Activated T-helper 17 cell treated with anti-CD3 and anti-CD28 coated beads, Interleukin-2, amount 50 U/mL, for 72 hours (primary cell): Measurements from ENCODE around the gene MKRN2OS. TPM values are rescaled to one million over a fixed set of nuclear protein-coding genes. Genes with fewer than 3 reads are reported as not detected.

ENCODE experiments used
- ATAC-seq: fragments of 150-1000 bp; cut with Tn5 transposase; replicated peaks from 2 replicates; pipeline ENCODE4 v1.10.0; 2021; ENCODE audit warnings: mild to moderate bottlenecking, moderate library complexity
- H3K27ac Mint-ChIP-seq: one replicate; pipeline ENCODE4 v1.8.0; 2022; ENCODE audit warnings: mixed read lengths
- H3K27me3 Mint-ChIP-seq: one replicate; pipeline ENCODE4 v1.8.0; 2022; ENCODE audit warnings: mixed read lengths
- H3K36me3 Mint-ChIP-seq: one replicate; pipeline ENCODE4 v1.8.0; 2022; ENCODE audit warnings: low read depth, mild to moderate bottlenecking, mixed read lengths
- H3K4me1 Mint-ChIP-seq: one replicate; pipeline ENCODE4 v1.8.0; 2022; ENCODE audit warnings: mixed read lengths
- H3K4me3 Mint-ChIP-seq: one replicate; pipeline ENCODE4 v1.8.0; 2022; ENCODE audit warnings: mild to moderate bottlenecking, mixed read lengths
- H3K9me3 Mint-ChIP-seq: one replicate; pipeline ENCODE4 v1.8.0; 2022; ENCODE audit warnings: mixed read lengths
- total RNA-seq, 2 donors: library from RNA; stranded (reverse); gene quantifications; one replicate each; pipeline ENCODE4 v1.2.3, GENCODE V29; 2022

The MKRN2OS gene
- total RNA-seq, 2 donors from 2014 or later = not detected

- H3K36me3 Mint-ChIP-seq = peaks cover 94% of the 10 kb centered on the region
- H3K9me3 Mint-ChIP-seq = peaks cover 4% of the 10 kb centered on the region
- peak overlapping the region; percentile 22 for H3K27ac Mint-ChIP-seq
- H3K4me3 Mint-ChIP-seq = no peak overlapping the region
- peaks cover 4% of the 10 kb centered on the region for H3K4me1 Mint-ChIP-seq
- H3K27me3 Mint-ChIP-seq = no peaks in the 10 kb centered on the region
- no peak for ATAC-seq
Measured at GRCh38 chr3:12577379-12577778, 32.1 kb upstream of the MKRN2OS start.

- peaks cover 99% of the 10 kb centered on the region for H3K36me3 Mint-ChIP-seq
Measured at GRCh38 chr3:12574661-12575060, 29.4 kb upstream of the MKRN2OS start.

GRCh38 chr3:12574131-12574530 lies 28.8 kb upstream of the MKRN2OS start:
- ATAC-seq = no peak
- Mint-ChIP-seq H3K9me3 (peaks cover 4% of the 10 kb centered on the region), H3K4me1 (no peaks in the 10 kb centered on the region), H3K27ac (peak overlapping the region; percentile 38), H3K27me3 (no peaks in the 10 kb centered on the region), H3K36me3 (peaks cover 99% of the 10 kb centered on the region), H3K4me3 (no peak overlapping the region)

More at GRCh38 chr3:12574661-12575060, 29.4 kb upstream of the MKRN2OS start:
- no peak for ATAC-seq
- H3K27ac Mint-ChIP-seq = no peak overlapping the region
- H3K9me3 Mint-ChIP-seq = peaks cover 4% of the 10 kb centered on the region
- no peaks in the 10 kb centered on the region for H3K4me1 Mint-ChIP-seq
- H3K27me3 Mint-ChIP-seq = no peaks in the 10 kb centered on the region
- H3K4me3 Mint-ChIP-seq = no peak overlapping the region

- no peak for ATAC-seq
- H3K27ac Mint-ChIP-seq = no peak overlapping the region
- H3K9me3 Mint-ChIP-seq = no peaks in the 10 kb centered on the region
- H3K4me1 Mint-ChIP-seq = no peaks in the 10 kb centered on the region
- H3K36me3 Mint-ChIP-seq = peaks cover 94% of the 10 kb centered on the region
- no peak overlapping the region for H3K4me3 Mint-ChIP-seq
- no peaks in the 10 kb centered on the region for H3K27me3 Mint-ChIP-seq
Measured at GRCh38 chr3:12571986-12572385, 26.7 kb upstream of the MKRN2OS start.

GRCh38 chr3:12569836-12570235 lies 24.5 kb upstream of the MKRN2OS start:
- no peak overlapping the region for H3K27ac Mint-ChIP-seq
- no peaks in the 10 kb centered on the region for H3K9me3 Mint-ChIP-seq
- H3K4me3 Mint-ChIP-seq = no peak overlapping the region
- ATAC-seq = no peak
- peaks cover 84% of the 10 kb centered on the region for H3K36me3 Mint-ChIP-seq
- H3K4me1 Mint-ChIP-seq = peaks cover 5% of the 10 kb centered on the region
- no peaks in the 10 kb centered on the region for H3K27me3 Mint-ChIP-seq

DNA sequence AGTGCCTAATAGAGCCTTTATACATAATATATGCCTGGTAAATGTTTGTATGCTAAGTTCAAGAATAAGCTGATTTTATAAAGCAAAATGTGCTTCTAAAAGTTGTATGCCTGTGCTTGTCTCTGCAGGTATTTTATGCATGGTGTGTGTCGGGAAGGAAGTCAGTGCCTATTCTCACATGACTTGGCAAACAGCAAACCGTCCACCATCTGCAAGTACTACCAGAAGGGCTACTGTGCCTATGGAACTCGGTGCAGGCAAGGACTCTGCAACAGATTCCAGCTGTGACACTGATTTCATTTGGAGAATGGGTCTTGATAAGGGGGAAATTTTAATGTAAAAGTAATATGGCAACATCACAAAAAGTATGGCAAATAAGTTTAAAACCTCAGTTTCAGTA lies 23.4 kb upstream of the MKRN2OS start:
- H3K27ac Mint-ChIP-seq = peak overlapping the region; percentile 66
- peaks cover 79% of the 10 kb centered on the region for H3K36me3 Mint-ChIP-seq
- H3K4me1 Mint-ChIP-seq = peaks cover 10% of the 10 kb centered on the region
- H3K27me3 Mint-ChIP-seq = no peaks in the 10 kb centered on the region
- no peak overlapping the region for H3K4me3 Mint-ChIP-seq
- ATAC-seq = no peak
- H3K9me3 Mint-ChIP-seq = no peaks in the 10 kb centered on the region

DNA sequence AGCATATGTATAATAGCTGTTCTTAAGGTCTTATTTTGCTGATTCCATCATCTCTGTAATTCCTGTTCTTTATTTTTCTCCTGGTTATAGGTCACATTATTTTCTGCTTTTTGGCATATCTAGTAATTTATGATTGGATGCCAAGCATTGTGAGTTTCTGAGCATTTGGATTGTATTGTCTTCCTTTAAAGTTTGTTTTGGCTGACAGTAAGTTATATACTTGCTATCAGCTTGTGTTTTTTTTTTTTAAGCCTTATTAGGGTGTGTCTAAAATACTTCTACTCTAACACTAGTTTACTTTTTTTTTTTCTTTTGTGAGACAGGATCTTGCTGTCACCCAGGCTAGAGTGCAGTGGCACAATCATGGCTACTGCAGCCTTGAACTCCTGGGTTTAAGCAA lies 21.7 kb upstream of the MKRN2OS start:
- H3K36me3 Mint-ChIP-seq = peaks cover 63% of the 10 kb centered on the region
- H3K27ac Mint-ChIP-seq = no peak overlapping the region
- peaks cover 14% of the 10 kb centered on the region for H3K4me1 Mint-ChIP-seq
- no peak overlapping the region for H3K4me3 Mint-ChIP-seq
- ATAC-seq = no peak
- no peaks in the 10 kb centered on the region for H3K27me3 Mint-ChIP-seq
- no peaks in the 10 kb centered on the region for H3K9me3 Mint-ChIP-seq

DNA sequence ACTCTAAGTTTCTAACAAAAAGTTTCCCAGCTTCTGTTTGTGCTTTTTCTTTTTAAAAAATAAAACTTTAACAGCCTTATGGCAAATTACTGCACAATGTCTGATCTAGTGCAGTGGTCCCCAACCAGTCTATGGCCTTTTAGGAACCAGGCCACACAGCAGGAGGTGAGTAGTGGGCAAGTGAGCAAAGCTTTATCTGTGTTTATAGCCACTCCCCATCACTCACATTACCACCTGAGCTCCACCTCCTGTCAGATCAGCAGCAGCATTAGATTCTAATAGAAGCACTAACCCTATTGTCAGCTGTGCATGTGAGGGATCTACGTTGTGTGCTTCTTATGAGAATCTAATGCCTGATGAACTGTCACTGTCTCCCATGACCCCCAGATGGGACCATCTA lies 17.2 kb upstream of the MKRN2OS start:
- H3K27me3 Mint-ChIP-seq = no peaks in the 10 kb centered on the region
- ATAC-seq = no peak
- no peaks in the 10 kb centered on the region for H3K9me3 Mint-ChIP-seq
- peaks cover 48% of the 10 kb centered on the region for H3K4me1 Mint-ChIP-seq
- H3K27ac Mint-ChIP-seq = no peak overlapping the region
- no peak overlapping the region for H3K4me3 Mint-ChIP-seq
- peaks cover 18% of the 10 kb centered on the region for H3K36me3 Mint-ChIP-seq

- Mint-ChIP-seq H3K4me3 (peak overlapping the region; percentile 56), H3K4me1 (peaks cover 51% of the 10 kb centered on the region), H3K27ac (peak overlapping the region; percentile 62), H3K36me3 (peaks cover 18% of the 10 kb centered on the region), H3K9me3 (no peaks in the 10 kb centered on the region), H3K27me3 (no peaks in the 10 kb centered on the region)
- no peak for ATAC-seq
Measured at GRCh38 chr3:12561397-12561796, 16.1 kb upstream of the MKRN2OS start.

GRCh38 chr3:12560505-12561190 lies 15.3 kb upstream of the MKRN2OS start:
- H3K27ac Mint-ChIP-seq = peak overlapping the region; percentile 62
- H3K36me3 Mint-ChIP-seq = peaks cover 13% of the 10 kb centered on the region
- H3K4me3 Mint-ChIP-seq = peak overlapping the region; percentile 56
- peaks cover 3% of the 10 kb centered on the region for H3K27me3 Mint-ChIP-seq
- peak; percentile 60 for ATAC-seq
- H3K9me3 Mint-ChIP-seq = no peaks in the 10 kb centered on the region
- peaks cover 54% of the 10 kb centered on the region for H3K4me1 Mint-ChIP-seq

- peaks cover 3% of the 10 kb centered on the region for H3K36me3 Mint-ChIP-seq
- H3K27me3 Mint-ChIP-seq = peaks cover 12% of the 10 kb centered on the region
- ATAC-seq = no peak
- peak overlapping the region; percentile 93 for H3K27ac Mint-ChIP-seq
- H3K9me3 Mint-ChIP-seq = no peaks in the 10 kb centered on the region
- H3K4me1 Mint-ChIP-seq = peaks cover 53% of the 10 kb centered on the region
- peak overlapping the region; percentile 91 for H3K4me3 Mint-ChIP-seq
Measured at GRCh38 chr3:12559520-12559919, 14.2 kb upstream of the MKRN2OS start.

GRCh38 chr3:12558706-12559105 lies 13.4 kb upstream of the MKRN2OS start:
- H3K27me3 Mint-ChIP-seq = peaks cover 18% of the 10 kb centered on the region
- peak overlapping the region; percentile 91 for H3K4me3 Mint-ChIP-seq
- H3K27ac Mint-ChIP-seq = peak overlapping the region; percentile 93
- H3K9me3 Mint-ChIP-seq = no peaks in the 10 kb centered on the region
- no peaks in the 10 kb centered on the region for H3K36me3 Mint-ChIP-seq
- no peak for ATAC-seq
- H3K4me1 Mint-ChIP-seq = peaks cover 51% of the 10 kb centered on the region

DNA sequence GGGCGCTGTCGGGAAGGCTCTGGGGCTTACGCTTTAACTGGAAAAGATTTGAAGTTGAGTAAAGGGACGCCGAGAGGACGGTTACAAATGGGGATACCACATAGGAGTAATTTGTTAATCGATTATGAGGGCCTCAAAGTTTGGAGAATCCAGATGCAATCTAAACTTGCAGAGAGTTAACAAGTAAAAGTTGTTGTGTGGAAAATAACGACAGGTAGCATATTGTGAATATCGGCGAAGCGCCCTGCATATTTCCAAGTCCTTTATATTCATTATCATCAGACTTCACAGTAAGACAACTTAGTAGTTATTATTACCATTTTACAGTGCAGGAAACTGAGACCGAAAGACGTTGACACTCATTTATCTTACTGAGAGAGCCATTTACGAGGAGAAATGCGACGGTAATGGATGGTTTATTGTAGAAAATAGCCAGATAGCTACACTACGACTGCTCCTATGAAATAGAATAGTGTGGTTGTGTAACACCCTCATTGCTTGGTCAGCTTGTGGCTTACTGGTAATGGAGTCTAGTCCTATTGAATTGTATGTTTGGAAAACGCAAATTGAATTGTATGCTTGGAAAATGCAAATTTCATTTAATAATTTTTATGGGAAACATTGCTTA lies 12.3 kb upstream of the MKRN2OS start:
- peaks cover 49% of the 10 kb centered on the region for H3K4me1 Mint-ChIP-seq
- H3K9me3 Mint-ChIP-seq = no peaks in the 10 kb centered on the region
- peak overlapping the region; percentile 93 for H3K27ac Mint-ChIP-seq
- H3K4me3 Mint-ChIP-seq = peak overlapping the region; percentile 91
- ATAC-seq = no peak
- peaks cover 25% of the 10 kb centered on the region for H3K27me3 Mint-ChIP-seq
- H3K36me3 Mint-ChIP-seq = no peaks in the 10 kb centered on the region

DNA sequence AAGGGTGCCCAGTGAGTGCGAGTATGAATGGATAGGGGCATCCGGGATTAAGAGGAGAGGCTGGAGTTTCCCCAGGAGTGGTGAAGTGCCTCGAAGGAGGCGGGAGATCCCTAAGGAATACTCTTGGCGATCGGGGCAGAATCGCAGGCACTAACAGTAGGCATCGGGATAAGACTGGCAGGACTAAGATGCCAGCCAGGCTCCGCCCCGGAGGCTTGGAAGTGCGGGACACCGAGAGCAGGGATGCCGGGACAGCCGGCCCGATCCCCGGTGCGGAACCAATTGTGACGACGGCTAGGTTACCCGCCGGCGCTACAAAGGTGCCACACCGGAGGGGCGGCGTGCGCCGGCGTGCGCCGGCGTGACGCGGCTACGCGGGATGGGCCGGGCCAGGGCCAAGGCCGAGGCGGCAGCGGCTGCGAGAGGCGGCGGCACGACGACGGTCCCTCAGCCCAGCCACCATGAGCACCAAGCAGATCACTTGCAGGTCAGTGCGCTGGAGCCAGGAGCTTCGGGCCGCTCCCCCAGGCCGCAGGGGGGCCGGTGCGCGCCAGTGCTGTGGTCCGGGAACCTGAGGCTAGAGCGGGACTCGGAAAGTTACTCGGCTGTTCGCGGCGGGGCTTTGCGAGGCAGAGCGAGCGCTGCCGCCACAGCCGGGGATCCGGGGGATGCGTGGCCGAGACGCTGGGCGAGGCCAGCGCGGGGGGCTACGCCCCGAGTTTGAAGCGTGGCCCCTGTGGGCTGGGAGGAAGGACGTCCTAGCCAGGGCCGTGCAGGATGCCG lies 11.6 kb upstream of the MKRN2OS start, which contains the start of gene MKRN2:
TSS of gene MKRN2 (plus strand) at position 398 of the 783 bp plus-strand sequence. CDS start at position 462, 64 bp downstream.
- Mint-ChIP-seq H3K27me3 (peaks cover 25% of the 10 kb centered on the region), H3K36me3 (no peaks in the 10 kb centered on the region), H3K9me3 (no peaks in the 10 kb centered on the region), H3K4me1 (peaks cover 47% of the 10 kb centered on the region), H3K4me3 (peak within 1 kb of the TSS; percentile 91), H3K27ac (peak within 1 kb of the TSS; percentile 93)
- ATAC-seq = peak; percentile 95
